GM18507 (cell line): ENCODE results near the gene VOPP1.

ENCODE experiments used
- DNase-seq: peaks from one replicate; pipeline ENCODE4 v3.0.0; 2011; ENCODE audit warnings: low read depth; ENCODE audit not compliant: insufficient read length; ENCODE audit errors: extremely low spot score
- FAIRE-seq: peaks from 2 replicates; lab custom pipeline; 2011; peaks lifted over from hg19 to GRCh38; lab: Jason Lieb, UNC

VOPP1 gene

DNA sequence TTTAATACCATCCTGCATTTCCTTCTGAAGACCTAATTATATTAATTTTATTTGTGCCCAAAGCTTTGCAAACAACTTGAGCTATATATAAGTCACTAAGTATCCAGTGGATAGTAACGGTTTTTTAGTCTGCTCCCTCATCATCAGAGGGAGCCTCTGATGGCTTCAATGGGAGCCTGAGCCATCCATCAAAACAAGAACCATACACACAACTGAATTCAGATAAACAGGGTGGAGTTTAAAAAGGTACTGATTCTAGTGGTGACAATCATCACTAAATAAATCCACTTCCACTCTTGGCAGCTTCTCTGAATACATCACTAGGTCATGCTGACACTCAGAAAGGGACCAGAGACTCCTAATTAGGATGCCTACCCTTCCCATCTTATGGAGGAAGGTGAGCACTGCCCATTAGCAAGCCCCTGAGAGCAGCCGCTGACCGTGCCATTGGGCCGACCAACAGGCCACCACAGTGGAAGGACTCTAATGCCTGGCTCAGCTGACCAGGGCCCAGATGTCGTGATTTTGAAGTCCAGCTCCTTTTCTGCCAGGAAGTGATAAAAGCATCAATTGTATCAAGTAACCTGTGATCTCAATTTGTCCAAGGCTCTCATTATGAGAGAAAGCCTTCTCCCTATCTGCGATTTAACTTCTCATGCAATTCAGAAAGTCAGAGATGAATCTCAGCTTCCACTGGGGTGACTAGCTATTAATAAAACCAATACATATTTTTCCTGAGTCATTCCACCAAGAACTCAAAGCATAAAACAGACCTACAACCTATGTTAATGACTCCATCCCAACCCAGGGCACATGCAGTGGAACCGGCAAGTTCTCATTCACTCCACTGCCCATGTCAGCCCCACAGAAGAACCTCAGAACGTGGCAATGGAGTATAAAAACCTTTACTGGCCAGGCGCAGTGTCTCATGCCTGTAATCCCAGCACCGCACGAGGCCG lies 13.1 kb downstream of the VOPP1 start:
- DNase-seq (no peak), FAIRE-seq (peak; percentile 64)

DNA sequence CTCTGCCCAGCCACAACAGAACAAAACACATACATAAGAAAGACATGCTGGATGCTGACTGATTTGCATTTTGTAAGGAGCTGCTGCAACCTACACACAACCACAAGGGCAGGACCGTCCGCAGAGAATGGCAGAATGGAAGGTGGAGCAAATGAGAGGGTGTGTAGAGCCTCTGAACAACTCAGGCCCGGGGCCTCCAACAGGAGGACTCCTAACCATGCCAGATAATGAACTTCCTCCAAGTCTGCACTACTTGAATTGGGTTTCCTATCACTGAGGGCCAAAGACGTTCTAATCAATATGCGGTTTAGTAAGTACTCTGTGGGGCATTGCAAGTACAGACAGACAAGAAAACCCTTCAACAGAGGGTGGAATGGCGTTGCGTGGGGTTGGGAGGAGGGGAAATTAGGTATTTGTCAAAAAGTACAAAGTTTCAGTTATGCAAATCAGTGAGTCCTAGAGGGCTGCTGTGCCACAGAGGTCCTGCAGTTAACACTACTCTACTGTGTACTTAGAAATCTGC lies 14.6 kb downstream of the VOPP1 start:
- peak; percentile 97 for FAIRE-seq

DNA sequence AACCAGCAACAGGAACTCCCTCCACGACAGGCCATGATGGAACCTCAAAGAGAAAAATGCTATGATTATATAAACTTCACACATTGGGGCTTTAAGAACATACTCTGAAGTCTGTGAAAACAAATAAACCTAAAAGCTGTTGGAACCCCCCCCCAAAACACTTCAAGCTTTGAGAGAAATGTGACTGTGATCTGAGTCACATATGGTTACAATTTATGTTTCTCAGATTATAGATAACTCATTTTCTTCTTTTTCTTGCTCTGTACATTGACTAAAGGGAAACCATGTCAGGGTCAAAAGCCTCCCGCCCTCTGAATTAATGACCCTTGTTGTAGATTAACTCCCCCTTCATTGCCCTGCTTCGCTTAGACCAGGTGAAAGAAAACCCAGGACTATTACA lies 15.8 kb downstream of the VOPP1 start:
- DNase-seq (no peak), FAIRE-seq (no peak)

More for the DNA sequence above, 14.6 kb downstream of the VOPP1 start:
- DNase-seq = no peak

DNA sequence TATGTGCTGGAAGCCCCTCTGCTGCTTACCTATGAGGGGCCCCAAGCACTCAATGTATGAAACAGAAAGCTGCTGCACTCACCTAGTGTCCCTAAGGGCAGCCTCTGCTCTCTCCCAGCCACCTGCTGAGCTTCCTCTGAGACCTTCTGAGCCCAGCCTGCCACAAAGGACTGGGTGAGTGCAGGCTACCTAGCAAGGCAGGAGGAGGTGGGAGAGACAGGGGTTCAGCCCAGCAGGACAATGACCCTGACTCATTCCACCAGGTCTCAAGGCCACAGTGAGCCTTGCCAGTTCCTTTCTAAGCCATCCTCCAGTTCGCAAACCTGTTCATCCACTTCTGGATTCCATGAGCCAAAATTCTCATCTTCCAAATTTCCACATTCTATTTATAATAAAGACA lies 16.3 kb downstream of the VOPP1 start:
- FAIRE-seq = peak; percentile 82
- no peak for DNase-seq

DNA sequence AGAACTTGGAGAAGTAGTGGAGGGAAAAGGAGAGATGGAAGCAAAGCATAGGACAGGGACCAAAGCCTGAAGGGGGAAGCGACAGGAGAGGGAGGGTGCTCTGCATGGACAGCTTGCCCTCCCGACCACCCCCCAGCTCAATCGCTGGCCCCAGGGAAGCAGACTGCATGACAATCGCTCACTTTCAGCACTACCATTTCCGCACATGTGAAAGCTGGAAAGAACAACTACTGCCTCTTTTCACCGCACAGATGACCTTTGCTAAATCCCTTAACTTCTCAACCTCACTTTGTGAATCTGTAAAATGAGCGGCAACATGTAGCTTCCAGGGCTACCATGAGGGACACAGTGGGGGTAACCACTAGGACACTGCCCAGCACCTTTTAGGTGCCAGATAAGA lies 17.1 kb downstream of the VOPP1 start:
- no peak for DNase-seq
- FAIRE-seq = no peak

DNA sequence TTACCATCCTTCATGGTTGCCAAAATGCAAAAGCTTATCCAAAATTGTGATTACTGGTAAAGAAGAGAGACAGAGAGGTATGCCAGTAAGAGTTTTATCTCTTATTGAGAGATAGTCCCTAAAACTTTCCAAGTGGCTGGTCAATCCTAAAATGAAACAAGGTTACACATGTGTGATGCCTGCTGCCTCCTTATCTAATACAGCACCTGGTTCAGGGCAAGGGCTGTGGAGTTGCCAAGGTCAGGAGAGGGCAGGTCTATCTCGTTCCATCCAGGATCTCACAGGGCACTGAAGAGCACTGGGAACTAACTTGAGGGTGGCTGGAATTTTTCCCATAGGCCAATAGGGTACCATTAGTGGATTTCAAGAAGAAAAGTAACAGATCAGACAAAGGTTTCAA lies 18.3 kb downstream of the VOPP1 start:
- no peak for FAIRE-seq

DNA sequence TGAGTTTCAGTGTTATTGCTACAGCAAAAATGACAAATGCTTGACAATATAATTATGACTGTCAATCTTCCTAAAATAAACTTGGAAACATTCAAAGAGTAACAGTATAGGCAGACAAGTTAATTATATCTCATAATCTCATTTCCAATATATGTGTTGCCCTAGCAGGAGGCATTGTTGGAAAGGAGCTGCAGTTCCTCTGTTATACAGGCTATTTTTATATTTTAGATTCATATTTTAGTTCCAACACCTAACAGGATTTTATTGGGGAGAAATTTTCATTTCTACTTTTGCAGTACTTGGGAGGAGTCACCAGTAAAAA lies 19.3 kb downstream of the VOPP1 start:
- FAIRE-seq = no peak
- DNase-seq = no peak

More for the DNA sequence above, 18.3 kb downstream of the VOPP1 start:
- DNase-seq = no peak

DNA sequence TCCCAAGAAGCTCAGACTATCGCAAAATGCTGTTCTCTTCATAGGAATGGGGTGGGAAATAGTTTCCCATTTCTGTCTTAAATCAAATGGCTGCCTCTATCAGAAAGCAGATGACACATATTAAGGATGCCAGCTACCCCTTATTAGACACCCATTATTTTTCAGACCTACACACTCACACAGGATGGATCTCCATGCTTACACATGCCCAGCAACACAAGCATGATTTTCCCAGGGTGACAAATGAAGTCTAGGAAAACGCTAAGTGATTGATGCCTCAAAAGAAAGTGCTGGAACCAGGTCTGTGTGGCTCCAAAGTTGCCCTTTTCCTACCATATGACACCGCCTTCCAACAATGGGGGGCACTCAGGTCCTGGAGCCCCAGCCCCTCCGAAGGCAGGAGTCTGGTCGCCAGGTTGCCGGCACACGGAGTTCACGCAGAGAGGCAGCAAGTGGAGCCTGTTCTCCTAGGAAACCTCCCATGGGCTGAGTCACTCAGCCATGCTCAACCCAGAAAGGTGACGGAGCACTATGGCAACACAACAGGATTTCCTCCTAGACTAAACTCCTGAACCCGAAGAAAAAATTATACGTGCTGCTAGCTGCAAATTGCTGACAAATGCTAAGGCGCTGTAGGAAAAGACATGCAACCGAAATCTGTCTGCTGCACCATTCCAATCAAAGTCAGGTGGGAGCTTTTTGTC lies 19.8 kb downstream of the VOPP1 start:
- no peak for DNase-seq

DNA sequence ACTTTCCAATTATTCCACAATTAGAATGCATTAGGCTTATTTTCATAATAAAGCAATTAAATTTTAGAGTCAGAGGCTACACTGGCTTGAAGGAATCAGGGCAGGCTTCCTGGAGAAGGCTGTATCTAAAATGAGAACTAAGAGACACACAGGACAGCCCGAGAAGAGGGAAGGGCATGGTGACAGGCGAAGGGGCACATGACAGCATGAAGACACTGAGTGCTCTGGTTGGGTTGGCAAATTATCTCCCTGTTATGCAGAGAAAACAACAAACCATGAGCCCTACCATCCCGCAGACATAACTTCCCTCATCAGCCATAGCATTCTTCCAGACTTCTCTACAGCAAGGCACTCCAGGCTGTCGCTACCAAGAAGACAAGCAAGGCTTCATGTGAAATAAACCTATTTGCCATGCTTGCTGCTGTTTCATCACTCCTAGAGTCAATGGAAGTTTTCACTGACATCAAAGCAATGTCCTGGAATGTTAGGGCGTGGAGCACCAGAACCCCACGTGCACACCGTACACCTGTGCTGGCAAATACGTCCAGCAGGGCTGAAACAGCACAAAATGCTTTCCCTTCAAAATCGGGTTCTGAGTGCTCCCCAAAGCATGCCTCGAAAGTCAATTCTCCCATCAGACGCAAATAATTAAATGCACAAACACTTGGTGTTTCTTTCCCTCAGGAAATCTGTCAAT lies 21.3 kb downstream of the VOPP1 start:
- peak; percentile 38 for FAIRE-seq
- no peak for DNase-seq

More for the DNA sequence above, 19.8 kb downstream of the VOPP1 start:
- no peak for FAIRE-seq

DNA sequence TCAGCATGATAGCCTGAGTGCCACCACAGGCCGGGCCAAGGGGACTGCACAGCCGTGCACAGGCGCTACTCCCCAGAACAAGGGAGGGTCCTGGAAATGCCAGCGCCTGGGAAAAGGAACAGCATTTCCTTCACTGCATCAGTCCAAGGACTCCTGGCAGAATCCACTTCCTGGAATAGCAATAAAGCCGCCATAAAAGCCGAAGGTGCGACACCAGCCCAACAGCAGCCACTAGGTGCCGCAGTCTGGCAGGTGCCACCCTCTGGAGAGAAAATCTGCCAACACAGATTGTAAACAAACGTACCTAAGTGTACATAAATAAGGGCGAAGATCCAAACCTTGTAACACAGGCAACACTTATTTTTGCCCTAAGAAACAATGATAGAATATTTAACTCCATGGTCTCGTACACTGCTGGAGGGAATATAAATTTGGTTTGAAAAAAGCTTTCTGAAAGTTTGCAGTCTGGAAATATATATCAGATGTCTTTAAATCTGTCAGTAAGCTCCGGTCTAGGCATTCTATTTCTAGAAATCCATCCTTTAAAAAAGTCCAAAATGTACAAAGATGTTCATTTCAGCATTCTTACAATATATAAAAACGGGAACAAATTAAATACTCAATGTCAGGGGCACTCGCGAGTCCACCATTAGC lies 22.2 kb downstream of the VOPP1 start:
- DNase-seq (no peak), FAIRE-seq (peak; percentile 63)

DNA sequence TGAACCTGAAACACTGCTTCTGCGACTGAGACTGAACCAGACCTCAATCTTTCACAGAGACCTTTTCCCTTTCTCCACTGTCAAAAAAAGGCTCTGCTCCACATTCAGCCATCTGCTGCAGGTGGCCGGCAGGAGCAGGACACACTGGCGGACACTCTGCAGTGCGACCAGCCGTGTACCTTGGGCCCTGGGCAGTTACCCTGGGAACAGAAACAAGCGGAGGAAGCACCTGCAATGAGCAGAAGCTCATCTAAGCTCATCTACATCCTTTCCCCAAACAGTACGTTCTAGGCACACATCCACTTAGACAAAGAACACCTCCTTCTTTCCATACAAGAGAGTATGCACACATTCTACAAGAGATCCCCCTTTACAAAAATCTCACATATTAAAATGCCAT lies 22.8 kb downstream of the VOPP1 start:
- no peak for DNase-seq
- peak; percentile 62 for FAIRE-seq

DNA sequence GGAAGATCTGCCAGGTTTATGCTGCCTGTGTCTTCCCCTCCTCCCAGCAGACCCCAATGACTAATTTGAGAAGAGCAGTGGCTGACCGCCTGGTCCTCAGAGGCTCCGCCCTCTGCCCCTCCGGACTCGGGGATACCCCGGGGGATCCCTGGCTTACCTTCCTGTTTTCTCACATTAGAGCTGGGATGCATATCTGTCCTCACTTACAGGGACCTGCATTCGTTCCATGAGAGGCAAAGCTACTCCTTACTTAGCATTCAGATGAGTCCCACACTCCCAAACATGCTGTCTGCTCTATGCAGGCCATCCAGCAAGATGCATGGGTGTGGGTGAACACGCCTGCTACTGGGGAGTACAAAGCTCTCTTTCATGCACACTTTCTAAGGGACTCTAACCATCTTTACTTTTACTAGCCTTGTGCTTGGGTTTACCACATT lies 24.0 kb downstream of the VOPP1 start:
- FAIRE-seq (peak; percentile 81), DNase-seq (no peak)

DNA sequence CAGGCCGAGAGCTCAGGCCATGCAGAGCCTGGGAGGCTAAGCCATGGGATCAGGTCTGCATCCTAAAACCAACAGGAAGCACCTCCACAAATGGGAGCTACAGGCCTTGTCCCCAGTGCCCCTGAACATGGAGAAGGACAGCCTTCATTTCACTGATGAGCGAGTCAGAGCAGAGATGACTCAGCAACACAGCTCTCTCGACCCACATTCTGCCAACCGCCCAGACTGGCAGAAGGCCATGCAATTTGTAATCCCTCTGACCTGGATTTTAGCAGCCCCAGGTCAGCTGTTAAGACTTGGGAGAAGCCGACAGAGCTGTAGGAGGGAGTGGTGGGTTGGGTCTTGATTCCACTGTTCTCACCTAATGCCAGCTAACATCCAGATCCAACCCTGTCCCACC lies 25.5 kb downstream of the VOPP1 start:
- FAIRE-seq (peak; percentile 53), DNase-seq (no peak)

DNA sequence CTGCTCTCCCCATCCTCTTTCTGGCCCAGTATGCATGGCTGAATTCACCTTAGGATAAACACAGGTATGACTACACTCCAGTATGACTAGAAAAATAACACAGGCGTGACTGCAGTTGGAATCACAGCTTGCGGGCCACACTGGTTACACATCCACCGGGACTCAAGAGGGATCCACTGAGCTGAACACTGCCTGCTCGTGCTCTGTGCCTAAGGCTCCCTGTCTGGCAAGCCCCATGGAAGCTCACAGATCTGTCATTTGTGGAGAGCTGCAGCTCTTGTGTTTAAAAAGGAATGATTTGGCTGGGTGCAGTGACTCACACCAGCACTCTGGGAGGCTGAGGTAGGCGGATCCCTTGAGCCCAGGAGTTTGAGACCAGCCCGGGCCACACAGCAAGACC lies 26.8 kb downstream of the VOPP1 start:
- FAIRE-seq = peak; percentile 35

DNA sequence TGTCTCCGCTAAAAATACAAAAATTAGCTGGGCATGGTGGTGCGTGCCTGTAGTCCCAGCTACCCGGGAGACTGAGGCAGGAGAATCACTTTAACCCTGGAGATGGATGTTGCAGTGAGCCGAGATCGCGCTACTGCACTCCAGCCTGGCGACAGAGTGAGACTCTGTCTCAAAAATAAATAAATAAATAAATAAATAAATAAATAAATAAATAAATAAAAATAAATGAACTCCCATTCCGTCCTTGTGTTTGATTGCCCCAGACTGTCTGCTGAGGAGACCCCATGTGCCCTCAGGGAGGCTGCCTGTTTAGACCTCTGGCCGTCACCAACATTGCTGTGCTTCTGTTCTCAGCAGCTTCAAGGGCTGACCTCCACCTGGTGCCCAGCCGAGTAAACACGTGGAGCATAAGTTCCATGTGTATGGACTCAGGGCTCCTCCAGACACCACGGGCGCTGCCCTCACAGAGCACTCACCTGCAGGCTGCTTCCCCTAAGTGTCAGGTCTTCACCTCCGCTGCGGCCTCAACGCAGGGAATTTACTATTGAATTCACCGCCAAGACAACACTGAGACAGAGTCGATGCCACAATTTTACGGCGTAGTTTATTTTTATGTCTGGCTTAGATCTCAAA lies 32.0 kb downstream of the VOPP1 start:
- no peak for DNase-seq
- FAIRE-seq = no peak

More for the DNA sequence above, 26.8 kb downstream of the VOPP1 start:
- no peak for DNase-seq

DNA sequence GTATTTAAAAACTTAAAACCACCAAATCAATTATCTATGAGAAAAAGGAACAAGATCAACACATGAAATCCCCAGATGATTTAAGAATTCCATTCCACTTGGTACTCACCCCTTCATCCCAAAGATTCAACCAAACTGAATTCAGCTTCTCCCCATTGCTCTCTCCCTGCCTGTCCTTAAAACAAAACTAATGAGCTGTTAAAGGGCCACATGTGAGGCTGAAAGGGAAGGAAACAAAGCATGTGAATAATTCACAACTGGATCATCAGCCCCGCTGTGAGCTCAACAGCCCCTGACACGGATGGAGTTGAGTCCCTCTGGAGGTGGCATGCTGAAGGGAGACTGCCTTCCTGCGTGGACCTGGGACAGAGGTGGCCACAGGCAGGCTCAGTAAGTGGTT lies 32.9 kb downstream of the VOPP1 start:
- DNase-seq = no peak
- FAIRE-seq = peak; percentile 67

DNA sequence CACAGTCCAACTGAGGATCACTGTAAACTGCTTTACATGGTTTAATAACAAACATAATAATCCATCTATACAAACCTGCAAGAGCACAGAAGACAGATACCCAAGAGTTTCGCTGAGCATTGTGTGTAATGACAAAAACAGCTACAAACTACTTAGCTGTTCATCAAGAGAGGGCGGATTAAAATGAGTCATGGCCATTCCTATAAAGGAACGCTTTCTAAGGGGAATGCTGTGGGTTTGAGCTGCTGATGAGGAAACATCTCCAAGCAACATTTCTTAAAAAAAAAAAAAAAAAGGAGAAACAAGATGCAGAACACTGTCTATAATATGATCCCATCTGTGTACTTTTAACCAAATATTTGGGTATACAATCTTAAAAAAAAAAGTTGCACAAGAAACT lies 33.8 kb downstream of the VOPP1 start:
- FAIRE-seq = no peak

DNA sequence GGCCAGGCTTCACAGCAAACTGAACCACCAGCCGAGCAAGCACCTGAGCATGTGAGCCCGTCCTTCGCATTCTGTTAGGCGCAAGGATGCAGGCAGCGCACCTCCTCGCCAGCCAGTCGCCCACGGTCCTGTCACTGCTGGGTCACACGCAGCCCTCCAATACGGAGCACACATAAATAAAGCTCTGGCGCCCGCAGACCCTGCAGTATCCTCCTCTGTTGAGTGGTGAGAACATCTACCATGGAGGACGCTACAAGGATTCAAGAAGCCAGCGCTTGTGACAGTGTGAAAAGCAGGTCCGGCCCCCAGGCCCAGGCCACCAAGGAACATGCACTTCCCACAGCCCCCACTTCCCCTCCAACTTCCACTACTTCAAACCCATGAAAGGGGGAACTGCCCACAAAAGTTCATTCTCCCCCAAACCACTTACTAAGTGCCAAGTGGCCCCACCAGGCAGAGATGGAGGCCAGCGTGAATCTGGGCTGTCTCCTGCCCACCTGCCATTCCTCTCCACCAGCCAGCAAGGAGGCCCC lies 34.8 kb downstream of the VOPP1 start:
- FAIRE-seq = no peak
- no peak for DNase-seq

More for the DNA sequence above, 33.8 kb downstream of the VOPP1 start:
- no peak for DNase-seq
